Liver (tissue), 3 donors: Measurements from ENCODE around the gene NRG4.

Experiments
- GABPA ChIP-seq, 2 donors: IDR thresholded peaks in 1 of 2; conservative IDR thresholded peaks in 1 of 2; 2 replicates each; pipeline ENCODE4 v1.6.1; 2016; ENCODE audit warnings: antibody characterized with exemption in 2 of 2, mild to moderate bottlenecking in 1 of 2, moderate library complexity in 1 of 2
- HNF4G ChIP-seq: IDR thresholded peaks from 2 replicates; pipeline ENCODE4 v1.6.1; 2016; ENCODE audit warnings: antibody characterized with exemption
- JUND ChIP-seq, 2 donors: IDR thresholded peaks; 2 replicates each; pipeline ENCODE4 v1.6.1; 2016; ENCODE audit warnings: antibody characterized with exemption in 2 of 2
- NR2F2 ChIP-seq: IDR thresholded peaks from 2 replicates; pipeline ENCODE4 v1.6.1; 2016; ENCODE audit warnings: antibody characterized with exemption
- RAD21 ChIP-seq, 2 donors: IDR thresholded peaks; 2 replicates each; pipeline ENCODE4 v1.6.1; 2016; ENCODE audit warnings: antibody characterized with exemption in 2 of 2, mild to moderate bottlenecking in 2 of 2
- SP1 ChIP-seq: IDR thresholded peaks from 2 replicates; pipeline ENCODE4 v1.6.1; 2018; ENCODE audit warnings: antibody characterized with exemption, mild to moderate bottlenecking
- TAF1 ChIP-seq: conservative IDR thresholded peaks from 2 replicates; pipeline ENCODE4 v1.6.1; 2016; ENCODE audit warnings: antibody characterized with exemption, mild to moderate bottlenecking
- YY1 ChIP-seq: IDR thresholded peaks from 2 replicates; pipeline ENCODE4 v1.6.1; 2016; ENCODE audit warnings: antibody characterized with exemption, mild to moderate bottlenecking
- TF ChIP-seq, protein P1 (sequence below): fragments of 150-350 bp; IDR thresholded peaks from 2 replicates; pipeline ENCODE4 v1.5.1; 2017; ENCODE audit warnings: improper control_type of control experiment, low read depth, low read length; ENCODE audit not compliant: missing input control
- TF ChIP-seq, protein P2 (sequence below): IDR thresholded peaks from 2 replicates; pipeline ENCODE4 v1.6.1; 2016; ENCODE audit warnings: antibody characterized with exemption, mild to moderate bottlenecking
- TF ChIP-seq, protein P3 (sequence below): IDR thresholded peaks from 2 replicates; pipeline ENCODE4 v1.6.1; 2016; ENCODE audit warnings: antibody characterized with exemption
- TF ChIP-seq, protein P4 (sequence below): IDR thresholded peaks from 2 replicates; pipeline ENCODE4 v1.6.1; 2016; ENCODE audit warnings: antibody characterized with exemption
- TF ChIP-seq, protein P5 (sequence below): IDR thresholded peaks from 2 replicates; pipeline ENCODE4 v1.6.1; 2016; ENCODE audit warnings: antibody characterized with exemption
- donor health status: healthy.
- donor health status: healthy.

DNA sequence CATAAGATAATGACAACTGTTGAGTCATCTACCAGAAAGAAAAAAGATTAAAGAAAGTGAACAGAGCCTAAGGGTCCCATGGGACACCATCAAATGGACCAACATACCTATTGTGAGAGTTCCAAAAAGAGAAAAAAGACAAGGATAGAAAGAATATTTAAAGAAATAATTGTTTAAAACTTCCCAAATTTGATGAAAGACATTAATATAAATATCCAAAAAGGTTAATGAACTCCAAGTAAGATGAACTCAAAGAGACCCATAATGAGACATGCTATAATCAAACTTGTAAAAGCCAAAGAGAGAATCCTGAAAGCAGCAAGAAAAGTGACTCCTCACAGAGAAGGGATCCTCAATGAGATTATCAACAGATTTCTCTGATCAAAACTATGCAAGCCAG lies 8.9 kb downstream of the NRG4 start:
- TF ChIP-seq, protein P1, sequence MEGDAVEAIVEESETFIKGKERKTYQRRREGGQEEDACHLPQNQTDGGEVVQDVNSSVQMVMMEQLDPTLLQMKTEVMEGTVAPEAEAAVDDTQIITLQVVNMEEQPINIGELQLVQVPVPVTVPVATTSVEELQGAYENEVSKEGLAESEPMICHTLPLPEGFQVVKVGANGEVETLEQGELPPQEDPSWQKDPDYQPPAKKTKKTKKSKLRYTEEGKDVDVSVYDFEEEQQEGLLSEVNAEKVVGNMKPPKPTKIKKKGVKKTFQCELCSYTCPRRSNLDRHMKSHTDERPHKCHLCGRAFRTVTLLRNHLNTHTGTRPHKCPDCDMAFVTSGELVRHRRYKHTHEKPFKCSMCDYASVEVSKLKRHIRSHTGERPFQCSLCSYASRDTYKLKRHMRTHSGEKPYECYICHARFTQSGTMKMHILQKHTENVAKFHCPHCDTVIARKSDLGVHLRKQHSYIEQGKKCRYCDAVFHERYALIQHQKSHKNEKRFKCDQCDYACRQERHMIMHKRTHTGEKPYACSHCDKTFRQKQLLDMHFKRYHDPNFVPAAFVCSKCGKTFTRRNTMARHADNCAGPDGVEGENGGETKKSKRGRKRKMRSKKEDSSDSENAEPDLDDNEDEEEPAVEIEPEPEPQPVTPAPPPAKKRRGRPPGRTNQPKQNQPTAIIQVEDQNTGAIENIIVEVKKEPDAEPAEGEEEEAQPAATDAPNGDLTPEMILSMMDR: no peak
- TF ChIP-seq GABPA (IDR thresholded peaks at IDR 0.05 in 1 of 2, conservative IDR thresholded peaks at IDR 0.05 in 1 of 2) (no peak), YY1 (no peak), TAF1 (no peak), JUND (IDR thresholded peaks at IDR 0.05) (no peak), NR2F2 (no peak), RAD21 (IDR thresholded peaks at IDR 0.05) (no peak), SP1 (no peak), HNF4G (no peak)
- TF ChIP-seq, protein P2, sequence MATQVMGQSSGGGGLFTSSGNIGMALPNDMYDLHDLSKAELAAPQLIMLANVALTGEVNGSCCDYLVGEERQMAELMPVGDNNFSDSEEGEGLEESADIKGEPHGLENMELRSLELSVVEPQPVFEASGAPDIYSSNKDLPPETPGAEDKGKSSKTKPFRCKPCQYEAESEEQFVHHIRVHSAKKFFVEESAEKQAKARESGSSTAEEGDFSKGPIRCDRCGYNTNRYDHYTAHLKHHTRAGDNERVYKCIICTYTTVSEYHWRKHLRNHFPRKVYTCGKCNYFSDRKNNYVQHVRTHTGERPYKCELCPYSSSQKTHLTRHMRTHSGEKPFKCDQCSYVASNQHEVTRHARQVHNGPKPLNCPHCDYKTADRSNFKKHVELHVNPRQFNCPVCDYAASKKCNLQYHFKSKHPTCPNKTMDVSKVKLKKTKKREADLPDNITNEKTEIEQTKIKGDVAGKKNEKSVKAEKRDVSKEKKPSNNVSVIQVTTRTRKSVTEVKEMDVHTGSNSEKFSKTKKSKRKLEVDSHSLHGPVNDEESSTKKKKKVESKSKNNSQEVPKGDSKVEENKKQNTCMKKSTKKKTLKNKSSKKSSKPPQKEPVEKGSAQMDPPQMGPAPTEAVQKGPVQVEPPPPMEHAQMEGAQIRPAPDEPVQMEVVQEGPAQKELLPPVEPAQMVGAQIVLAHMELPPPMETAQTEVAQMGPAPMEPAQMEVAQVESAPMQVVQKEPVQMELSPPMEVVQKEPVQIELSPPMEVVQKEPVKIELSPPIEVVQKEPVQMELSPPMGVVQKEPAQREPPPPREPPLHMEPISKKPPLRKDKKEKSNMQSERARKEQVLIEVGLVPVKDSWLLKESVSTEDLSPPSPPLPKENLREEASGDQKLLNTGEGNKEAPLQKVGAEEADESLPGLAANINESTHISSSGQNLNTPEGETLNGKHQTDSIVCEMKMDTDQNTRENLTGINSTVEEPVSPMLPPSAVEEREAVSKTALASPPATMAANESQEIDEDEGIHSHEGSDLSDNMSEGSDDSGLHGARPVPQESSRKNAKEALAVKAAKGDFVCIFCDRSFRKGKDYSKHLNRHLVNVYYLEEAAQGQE: no peak
- TF ChIP-seq, protein P3, sequence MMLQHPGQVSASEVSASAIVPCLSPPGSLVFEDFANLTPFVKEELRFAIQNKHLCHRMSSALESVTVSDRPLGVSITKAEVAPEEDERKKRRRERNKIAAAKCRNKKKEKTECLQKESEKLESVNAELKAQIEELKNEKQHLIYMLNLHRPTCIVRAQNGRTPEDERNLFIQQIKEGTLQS: no peak
- TF ChIP-seq, protein P4, sequence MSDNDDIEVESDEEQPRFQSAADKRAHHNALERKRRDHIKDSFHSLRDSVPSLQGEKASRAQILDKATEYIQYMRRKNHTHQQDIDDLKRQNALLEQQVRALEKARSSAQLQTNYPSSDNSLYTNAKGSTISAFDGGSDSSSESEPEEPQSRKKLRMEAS: no peak
- TF ChIP-seq, protein P5, sequence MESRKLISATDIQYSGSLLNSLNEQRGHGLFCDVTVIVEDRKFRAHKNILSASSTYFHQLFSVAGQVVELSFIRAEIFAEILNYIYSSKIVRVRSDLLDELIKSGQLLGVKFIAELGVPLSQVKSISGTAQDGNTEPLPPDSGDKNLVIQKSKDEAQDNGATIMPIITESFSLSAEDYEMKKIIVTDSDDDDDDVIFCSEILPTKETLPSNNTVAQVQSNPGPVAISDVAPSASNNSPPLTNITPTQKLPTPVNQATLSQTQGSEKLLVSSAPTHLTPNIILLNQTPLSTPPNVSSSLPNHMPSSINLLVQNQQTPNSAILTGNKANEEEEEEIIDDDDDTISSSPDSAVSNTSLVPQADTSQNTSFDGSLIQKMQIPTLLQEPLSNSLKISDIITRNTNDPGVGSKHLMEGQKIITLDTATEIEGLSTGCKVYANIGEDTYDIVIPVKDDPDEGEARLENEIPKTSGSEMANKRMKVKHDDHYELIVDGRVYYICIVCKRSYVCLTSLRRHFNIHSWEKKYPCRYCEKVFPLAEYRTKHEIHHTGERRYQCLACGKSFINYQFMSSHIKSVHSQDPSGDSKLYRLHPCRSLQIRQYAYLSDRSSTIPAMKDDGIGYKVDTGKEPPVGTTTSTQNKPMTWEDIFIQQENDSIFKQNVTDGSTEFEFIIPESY: no peak
